Astrocyte of the spinal cord (primary cell): Measurements from ENCODE around the gene CKAP2L.

ENCODE experiments used
- DNase-seq: peaks from one replicate; pipeline ENCODE4 v3.0.0; 2011; ENCODE audit warnings: low read depth, low spot score
- H3K4me3 ChIP-seq: 2 replicates; pipeline ENCODE4 v1.5.1; 2011; ENCODE audit warnings: low read depth, mild to moderate bottlenecking, low read length, moderate library complexity
- CTCF ChIP-seq: IDR thresholded peaks from 2 replicates; pipeline ENCODE4 v1.5.1; 2012; ENCODE audit warnings: low read depth, mild to moderate bottlenecking, low read length, inconsistent platforms
- in situ Hi-C: cut with HindIII; loops from 2 replicates; pipeline ENCODE4 v1.10.0; 2017; ENCODE audit warnings: low sequenced_read_pairs

Gene CKAP2L

GRCh38 chr2:112764071-112765044 lies at the start of gene CKAP2L:
CKAP2L (minus strand) TSS chr2:112764609; CDS start chr2:112764598, 11 bp downstream.
- in situ Hi-C loops, result no loop called here
- peak within 1 kb of the TSS; percentile 80 for H3K4me3 ChIP-seq
- DNase-seq, result peak; percentile 99
- TF ChIP-seq CTCF, result no peak

- no peak for TF ChIP-seq CTCF
- H3K4me3 ChIP-seq, result no peak overlapping the region
- no peak for DNase-seq
- in situ Hi-C loops, result no loop called here
Observed at GRCh38 chr2:112813280-112813966, 49.0 kb upstream of the CKAP2L start.

- no peak for TF ChIP-seq CTCF
- in situ Hi-C loops, result no loop called here
- no peak overlapping the region for H3K4me3 ChIP-seq
- DNase-seq, result peak; percentile 78
Observed at GRCh38 chr2:112812318-112813267, 48.2 kb upstream of the CKAP2L start.

- peak; percentile 74 for DNase-seq
- in situ Hi-C loops, result no loop called here
- TF ChIP-seq CTCF, result no peak
- no peak overlapping the region for H3K4me3 ChIP-seq
Observed at GRCh38 chr2:112811841-112812306, 47.5 kb upstream of the CKAP2L start.

GRCh38 chr2:112811276-112811831 lies 46.9 kb upstream of the CKAP2L start:
- TF ChIP-seq CTCF, result no peak
- no peak for DNase-seq
- in situ Hi-C loops, result no loop called here

More at GRCh38 chr2:112811276-112811831, 46.9 kb upstream of the CKAP2L start:
- H3K4me3 ChIP-seq, result no peak overlapping the region
